Measurements from ENCODE around the gene TEDC2. TPM values are rescaled to one million over a fixed set of nuclear protein-coding genes. Genes with fewer than 3 reads are reported as not detected.

TEDC2 gene
- total RNA-seq, 1 experiment from 2014 or later: 45.4 TPM

- no peaks in the 10 kb centered on the region; the same call in 1 of the 2 replicates for H3K27me3 ChIP-seq (ENCODE audit: insufficient read depth, low read length)
- Mint-ChIP-seq H3K9me3 (no peaks in the 10 kb centered on the region), H3K36me3 (ENCODE audit: insufficient read depth in 1 of 3, low read depth in 3 of 3) (peaks cover 11 to 15% (median 15%) of the 10 kb centered on the region in 3 experiments; a peak in 6 of 7 replicates), H3K4me1 (peaks cover 25 to 27% of the 10 kb centered on the region in 2 experiments), H3K27ac (no peak overlapping the region), H3K27me3 (ENCODE audit: low read depth) (peaks cover 13% of the 10 kb centered on the region), H3K4me3 (no peak overlapping the region)
- TF ChIP-seq CTCF (conservative IDR thresholded peaks at IDR 0.05): no peak
- H3K27ac ChIP-seq (ENCODE audit: insufficient read length, low read depth, low read length): no peak overlapping the region
- no peak for DNase-seq
- H3K18ac ChIP-seq (ENCODE audit: insufficient read length, low read depth, low read length): no peak overlapping the region
- peaks cover 15% of the 10 kb centered on the region for H3K23me2 ChIP-seq (ENCODE audit: insufficient read length, low read depth, low read length, poor library complexity, severe bottlenecking)
- H4K91ac ChIP-seq (ENCODE audit: insufficient read length, low read depth, low read length): no peak overlapping the region
- peaks cover 5% of the 10 kb centered on the region for H3K79me1 ChIP-seq (ENCODE audit: insufficient read depth, low read depth, low read length, poor library complexity, severe bottlenecking)
- no peak overlapping the region for H3K4me2 ChIP-seq (ENCODE audit: insufficient read depth, insufficient read length, low read length)
- no peak overlapping the region for H2AK5ac ChIP-seq (ENCODE audit: insufficient read length, low read length)
- no peak overlapping the region for H2BK20ac ChIP-seq (ENCODE audit: low read depth, low read length, poor library complexity, severe bottlenecking)
- H3K79me2 ChIP-seq (ENCODE audit: insufficient read depth, low read length): peaks cover 3% of the 10 kb centered on the region
- H3K9ac ChIP-seq (ENCODE audit: extremely low read depth, insufficient read length, low read length): no peak overlapping the region
- H3K4me1 ChIP-seq (ENCODE audit: insufficient read depth, low read length): no peaks in the 10 kb centered on the region
- no peak overlapping the region for H2AFZ ChIP-seq (ENCODE audit: low read length)
- H2BK12ac ChIP-seq (ENCODE audit: insufficient read length, low read depth, low read length): no peak overlapping the region
- no peak overlapping the region for H3K4ac ChIP-seq (ENCODE audit: low read depth, low read length)
- H2BK15ac ChIP-seq (ENCODE audit: low read depth, low read length): no peak overlapping the region
- no CpG with 5 or more reads among the region's 6 CpGs for WGBS (ENCODE audit: extremely low coverage, insufficient read length, low lambda C conversion rate)
- H3K56ac ChIP-seq (ENCODE audit: insufficient read length, low read depth, low read length): no peak overlapping the region
- H3T11ph ChIP-seq (ENCODE audit: low read length): no peak overlapping the region
- no peak overlapping the region for H4K5ac ChIP-seq (ENCODE audit: insufficient read length, low read depth, low read length)
- H3K9me3 ChIP-seq (ENCODE audit: control insufficient read depth, low read depth, low read length): no peaks in the 10 kb centered on the region
- no peak overlapping the region for H2BK120ac ChIP-seq (ENCODE audit: low read depth, low read length, poor library complexity, severe bottlenecking)
- no peaks in the 10 kb centered on the region for H4K20me1 ChIP-seq (ENCODE audit: control insufficient read depth, insufficient read depth, insufficient read length)
- H3K23ac ChIP-seq (ENCODE audit: insufficient read length, low read depth, low read length): no peak overlapping the region
- H4K8ac ChIP-seq (replicated peaks; ENCODE audit: insufficient read length, low read depth, low read length): no peak overlapping the region
- no peak overlapping the region for H3K14ac ChIP-seq (ENCODE audit: insufficient read depth, low read length)
- no peak overlapping the region for H2BK5ac ChIP-seq (ENCODE audit: insufficient read length, low read length)
Measured at GRCh38 chr16:2426941-2427361, 33.0 kb upstream of the TEDC2 start.

All from H9 (cell line).